ENCODE data around the gene ZNF83. TPM values are rescaled to one million over a fixed set of nuclear protein-coding genes. Genes with fewer than 3 reads are reported as not detected.

Gene ZNF83
- polyA plus RNA-seq, 1 donor from 2014 or later = 69.3 TPM

GRCh38 chr19:52666506-52666905 lies 28.4 kb upstream of the ZNF83 start:
- Histone ChIP-seq H3K9me3 (ENCODE audit: low read length) (no peaks in the 10 kb centered on the region), H3K4me3 (ENCODE audit: low read length) (no peak overlapping the region), H3K27ac (ENCODE audit: low read length) (no peak overlapping the region), H2AFZ (ENCODE audit: low read depth, low read length) (no peak overlapping the region), H3F3A (ENCODE audit: insufficient read depth, low read length, poor library complexity, severe bottlenecking) (no peaks in the 10 kb centered on the region), H3K9ac (ENCODE audit: low read length) (no peak overlapping the region), H3K79me2 (replicated peaks; ENCODE audit: insufficient read depth, low read length) (no peaks in the 10 kb centered on the region), H3K36me3 (ENCODE audit: insufficient read depth, low read length) (no peaks in the 10 kb centered on the region), H3K27me3 (ENCODE audit: insufficient read depth, low read depth, low read length) (no peaks in the 10 kb centered on the region), H4K20me1 (ENCODE audit: insufficient read depth) (no peaks in the 10 kb centered on the region), H3K4me2 (ENCODE audit: low read length) (no peak overlapping the region), H3K9me2 (ENCODE audit: insufficient read depth, low read length) (no peaks in the 10 kb centered on the region)
- TF ChIP-seq EP300 (conservative IDR thresholded peaks at IDR 0.05; ENCODE audit: poor library complexity, severe bottlenecking) (no peak), SMC3 (conservative IDR thresholded peaks at IDR 0.05; ENCODE audit: poor library complexity) (no peak), RAD21 (conservative IDR thresholded peaks at IDR 0.05) (no peak)

- Histone ChIP-seq H3K36me3 (ENCODE audit: insufficient read depth, low read length) (no peaks in the 10 kb centered on the region), H3K9ac (ENCODE audit: low read length) (no peak overlapping the region), H3F3A (ENCODE audit: insufficient read depth, low read length, poor library complexity, severe bottlenecking) (no peaks in the 10 kb centered on the region), H3K9me2 (ENCODE audit: insufficient read depth, low read length) (no peaks in the 10 kb centered on the region), H3K27me3 (ENCODE audit: insufficient read depth, low read depth, low read length) (no peaks in the 10 kb centered on the region), H3K79me2 (replicated peaks; ENCODE audit: insufficient read depth, low read length) (no peaks in the 10 kb centered on the region), H3K9me3 (ENCODE audit: low read length) (no peaks in the 10 kb centered on the region), H3K4me2 (ENCODE audit: low read length) (no peak overlapping the region), H4K20me1 (ENCODE audit: insufficient read depth) (no peaks in the 10 kb centered on the region), H2AFZ (ENCODE audit: low read depth, low read length) (no peak overlapping the region), H3K27ac (ENCODE audit: low read length) (no peak overlapping the region), H3K4me3 (ENCODE audit: low read length) (no peak overlapping the region)
- no peak for TF ChIP-seq EZH2 (IDR thresholded peaks at IDR 0.05; ENCODE audit: borderline replicate concordance, insufficient read depth, low read length, poor library complexity, severe bottlenecking)
- TF ChIP-seq MXI1 (conservative IDR thresholded peaks at IDR 0.05; ENCODE audit: poor library complexity, severe bottlenecking) = no peak
- no peak for TF ChIP-seq EP300 (conservative IDR thresholded peaks at IDR 0.05; ENCODE audit: poor library complexity, severe bottlenecking)
- TF ChIP-seq TAF1 (IDR thresholded peaks at IDR 0.05; ENCODE audit: low read depth) = no peak
- no peak for TF ChIP-seq REST (IDR thresholded peaks at IDR 0.05; ENCODE audit: borderline replicate concordance)
- no peak for TF ChIP-seq CTCF (IDR thresholded peaks at IDR 0.05; ENCODE audit: poor library complexity, severe bottlenecking)
- TF ChIP-seq SMC3 (conservative IDR thresholded peaks at IDR 0.05; ENCODE audit: poor library complexity) = no peak
- no peak for TF ChIP-seq RAD21 (conservative IDR thresholded peaks at IDR 0.05)
- no peak for TF ChIP-seq POLR2AphosphoS5 (IDR thresholded peaks at IDR 0.05)
Measured at GRCh38 chr19:52665529-52665928, 27.4 kb upstream of the ZNF83 start.

- no peak overlapping the region for H3K9ac ChIP-seq (ENCODE audit: low read length)
- H3F3A ChIP-seq (ENCODE audit: insufficient read depth, low read length, poor library complexity, severe bottlenecking) = no peaks in the 10 kb centered on the region
- H3K4me2 ChIP-seq (ENCODE audit: low read length) = no peak overlapping the region
- H3K36me3 ChIP-seq (ENCODE audit: insufficient read depth, low read length) = no peaks in the 10 kb centered on the region
- no peaks in the 10 kb centered on the region for H3K9me3 ChIP-seq (ENCODE audit: low read length)
- no peaks in the 10 kb centered on the region for H4K20me1 ChIP-seq (ENCODE audit: insufficient read depth)
- H3K4me3 ChIP-seq (ENCODE audit: low read length) = no peak overlapping the region
- H3K79me2 ChIP-seq (replicated peaks; ENCODE audit: insufficient read depth, low read length) = no peaks in the 10 kb centered on the region
- H2AFZ ChIP-seq (ENCODE audit: low read depth, low read length) = no peak overlapping the region
- TF ChIP-seq MXI1 (conservative IDR thresholded peaks at IDR 0.05; ENCODE audit: poor library complexity, severe bottlenecking) = no peak
- no peak for TF ChIP-seq EZH2 (IDR thresholded peaks at IDR 0.05; ENCODE audit: borderline replicate concordance, insufficient read depth, low read length, poor library complexity, severe bottlenecking)
- no peak for TF ChIP-seq TAF1 (IDR thresholded peaks at IDR 0.05; ENCODE audit: low read depth)
- no peak for TF ChIP-seq RAD21 (conservative IDR thresholded peaks at IDR 0.05)
- no peak for TF ChIP-seq REST (IDR thresholded peaks at IDR 0.05; ENCODE audit: borderline replicate concordance)
- TF ChIP-seq POLR2AphosphoS5 (IDR thresholded peaks at IDR 0.05) = no peak
- TF ChIP-seq EP300 (conservative IDR thresholded peaks at IDR 0.05; ENCODE audit: poor library complexity, severe bottlenecking) = no peak
- no peak for TF ChIP-seq SMC3 (conservative IDR thresholded peaks at IDR 0.05; ENCODE audit: poor library complexity)
- no peak for TF ChIP-seq CTCF (IDR thresholded peaks at IDR 0.05; ENCODE audit: poor library complexity, severe bottlenecking)
- no peaks in the 10 kb centered on the region for H3K27me3 ChIP-seq (ENCODE audit: insufficient read depth, low read depth, low read length)
- no peak overlapping the region for H3K27ac ChIP-seq (ENCODE audit: low read length)
- H3K9me2 ChIP-seq (ENCODE audit: insufficient read depth, low read length) = no peaks in the 10 kb centered on the region
Measured at GRCh38 chr19:52665027-52665426, 26.9 kb upstream of the ZNF83 start.

All from neural cell (in vitro differentiated cells).